ENCODE results near the gene AJAP1. TPM values are rescaled to one million over a fixed set of nuclear protein-coding genes. Genes with fewer than 3 reads are reported as not detected.

AJAP1 gene
- total and polyA plus RNA-seq, 2 experiments from 2014 or later, result not detected

- TF ChIP-seq ZNF462 (CRISPR knock-in tag; IDR thresholded peaks at IDR 0.05) (no peak), CREB1 (CRISPR knock-in tag; IDR thresholded peaks at IDR 0.05; ENCODE audit: low read depth) (no peak), ETS1 (IDR thresholded peaks at IDR 0.05) (no peak), ZNF331 (CRISPR knock-in tag; IDR thresholded peaks at IDR 0.05; ENCODE audit: low read depth) (no peak), NANOG (IDR thresholded peaks at IDR 0.05; ENCODE audit: borderline replicate concordance) (no peak), EZH2phosphoT487 (IDR thresholded peaks at IDR 0.05; ENCODE audit: unreplicated experiment) (no peak), JUNB (IDR thresholded peaks at IDR 0.05; ENCODE audit: unreplicated experiment) (no peak), POLR2AphosphoS5 (IDR thresholded peaks at IDR 0.05; ENCODE audit: low read depth) (no peak), STAT1 (IDR thresholded peaks at IDR 0.05; ENCODE audit: unreplicated experiment) (no peak)
These were observed 21.1 kb upstream of the AJAP1 start (continued) for GRCh38 chr1:4633346-4633745.

GRCh38 chr1:4634156-4634792 is 20.1 kb upstream of the AJAP1 start:
- H3K27ac ChIP-seq (ENCODE audit: low read depth), result no peak overlapping the region
- no peaks in the 10 kb centered on the region for H3K27me3 ChIP-seq (ENCODE audit: insufficient read depth)
- H2AFZ ChIP-seq, result no peak overlapping the region
- Mint-ChIP-seq H3K4me3 (no peak overlapping the region), H3K27me3 (ENCODE audit: insufficient read depth, low read depth, poor library complexity) (peaks cover 13% of the 10 kb centered on the region), H3K9me3 (no peaks in the 10 kb centered on the region; the same call in 2 of the 3 replicates), H3K4me1 (peaks cover 15% of the 10 kb centered on the region), H3K36me3 (ENCODE audit: low read depth) (no peaks in the 10 kb centered on the region), H3K27ac (no peak overlapping the region)
- ATAC-seq (no peak), DNase-seq (ENCODE audit: low spot score) (no peak)
- H3K4me2 ChIP-seq, result no peak overlapping the region
- H3K36me3 ChIP-seq (ENCODE audit: insufficient read depth), result no peaks in the 10 kb centered on the region; the same call in 1 of the 2 replicates
- no peaks in the 10 kb centered on the region for H3K79me2 ChIP-seq (replicated peaks; ENCODE audit: insufficient read depth)
- TF ChIP-seq ZNF462 (CRISPR knock-in tag; IDR thresholded peaks at IDR 0.05), result no peak
- H3K4me3 ChIP-seq, result no peak overlapping the region
- no peaks in the 10 kb centered on the region for H4K20me1 ChIP-seq (replicated peaks; ENCODE audit: insufficient read depth)
- H3K4me1 ChIP-seq (ENCODE audit: insufficient read depth), result no peaks in the 10 kb centered on the region
- no peaks in the 10 kb centered on the region for H3K9me2 ChIP-seq (ENCODE audit: insufficient read depth)
- H3F3A ChIP-seq (replicated peaks; ENCODE audit: low read depth), result no peaks in the 10 kb centered on the region

All from GM23338 (cell line).